Smooth muscle cell (in vitro differentiated cells): Measurements from ENCODE around the gene MTIF2. TPM values are rescaled to one million over a fixed set of nuclear protein-coding genes. Genes with fewer than 3 reads are reported as not detected.
"Not testable (repeated sequence)": the region's sequence is repeated elsewhere in the genome, so short reads cannot be mapped to it uniquely, and the experiment has no call there.

ENCODE experiments used
- DNase-seq: peaks from one replicate; lab custom pipeline; 2025; ENCODE audit not compliant: unreplicated experiment; lab: John Stamatoyannopoulos, UW
- H2AFZ ChIP-seq: fragments of 200-600 bp; sonication (generic); 2 replicates; pipeline ENCODE4 v1.6.0; 2016; ENCODE audit warnings: antibody characterized with exemption, low read depth, mild to moderate bottlenecking
- H3F3A ChIP-seq: fragments of 200-600 bp; sonication (generic); 2 replicates; pipeline ENCODE4 v1.6.0; 2017; ENCODE audit warnings: antibody characterized with exemption, low read depth
- H3K27ac ChIP-seq: fragments of 200-600 bp; sonication (generic); 2 replicates; pipeline ENCODE4 v1.5.1; 2016; ENCODE audit warnings: low read depth, mild to moderate bottlenecking
- H3K27me3 ChIP-seq: fragments of 200-600 bp; sonication (generic); 2 replicates; pipeline ENCODE4 v1.6.1; 2016; ENCODE audit warnings: low read depth, mild to moderate bottlenecking
- H3K36me3 ChIP-seq: fragments of 200-600 bp; sonication (generic); 2 replicates; pipeline ENCODE4 v1.5.1; 2016; ENCODE audit warnings: low read depth
- H3K4me1 ChIP-seq: fragments of 200-600 bp; sonication (generic); 2 replicates; pipeline ENCODE4 v1.5.1; 2016; ENCODE audit warnings: low read depth
- H3K4me2 ChIP-seq: fragments of 200-600 bp; sonication (generic); 2 replicates; pipeline ENCODE4 v1.6.0; 2016; ENCODE audit warnings: mild to moderate bottlenecking
- H3K4me3 ChIP-seq: fragments of 200-600 bp; sonication (generic); 2 replicates; pipeline ENCODE4 v1.5.1; 2016; ENCODE audit warnings: mild to moderate bottlenecking
- H3K79me2 ChIP-seq: fragments of 200-600 bp; sonication (generic); 2 replicates; pipeline ENCODE4 v1.6.0; 2016; ENCODE audit warnings: low read depth, mild to moderate bottlenecking
- H3K9ac ChIP-seq: fragments of 200-600 bp; sonication (generic); 2 replicates; pipeline ENCODE4 v1.6.0; 2016; ENCODE audit warnings: low read depth
- H3K9me3 ChIP-seq: fragments of 200-600 bp; sonication (generic); replicated peaks from 2 replicates; pipeline ENCODE4 v1.5.1; 2016; ENCODE audit warnings: low read depth
- H4K20me1 ChIP-seq: fragments of 200-600 bp; sonication (generic); 2 replicates; pipeline ENCODE4 v1.6.0; 2016; ENCODE audit warnings: low read depth
- WGBS: methylation state at CpG from one replicate; pipeline ENCODE4 v1.1.7; 2016; ENCODE audit warnings: low lambda C conversion rate; 5-methylcytosine and 5-hydroxymethylcytosine counted together
- polyA plus RNA-seq: library from polyadenylated mRNA; unstranded; fragments of >200 nt; fragmentation: Nextera tagmentation; extraction: Ambion mirVana; gene quantifications from 2 replicates; pipeline ENCODE4 v1.2.1, GENCODE V29; 2016
- total RNA-seq: library from RNA; depleted of rRNA; stranded (reverse); fragments of >200 nt; gene quantifications from 2 replicates; pipeline ENCODE4 v1.2.3, GENCODE V29; 2014
- TF ChIP-seq, protein P1 (sequence below): fragments of 200-600 bp; sonication (generic); IDR thresholded peaks from 2 replicates; pipeline ENCODE4 v1.5.1; 2017; ENCODE audit warnings: borderline replicate concordance, mild to moderate bottlenecking, antibody characterized with exemption; ENCODE audit not compliant: insufficient read depth, poor library complexity, severe bottlenecking

The MTIF2 gene
- total and polyA plus RNA-seq, 2 experiments from 2014 or later, result 11.6 to 22.7 TPM

DNA sequence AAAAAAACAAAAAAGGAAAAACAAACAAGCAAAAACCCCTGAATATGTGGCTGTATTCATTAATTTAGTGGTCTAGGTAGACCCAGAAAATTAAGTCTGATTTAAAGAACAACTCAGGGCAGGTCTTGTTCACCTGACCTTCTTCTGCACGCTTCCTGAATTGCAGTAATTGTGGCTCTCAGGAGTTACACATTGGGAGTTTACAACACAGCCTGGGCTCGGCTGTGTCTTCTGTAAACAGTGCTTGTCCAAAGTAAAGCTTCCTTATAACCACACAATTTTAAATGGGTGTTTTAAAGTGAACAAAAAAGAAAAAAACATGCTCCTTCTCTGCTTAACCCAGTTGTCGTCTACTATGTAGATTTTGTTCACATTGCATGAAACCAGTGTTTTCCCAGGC lies 8.3 kb upstream of the MTIF2 start:
- H3K27me3 ChIP-seq, result no peaks in the 10 kb centered on the region
- no peaks in the 10 kb centered on the region for H3K9me3 ChIP-seq
- H3K27ac ChIP-seq, result no peak overlapping the region
- H3K4me2 ChIP-seq, result no peak overlapping the region
- 90% methylated on average over 3 of the region's 3 CpGs for WGBS
- no peaks in the 10 kb centered on the region for H3F3A ChIP-seq
- no peaks in the 10 kb centered on the region for H4K20me1 ChIP-seq
- H3K9ac ChIP-seq, result no peak overlapping the region
- H3K79me2 ChIP-seq, result no peaks in the 10 kb centered on the region
- DNase-seq, result no peak
- H3K4me1 ChIP-seq, result peaks cover 14% of the 10 kb centered on the region
- H3K36me3 ChIP-seq, result no peaks in the 10 kb centered on the region
- no peak overlapping the region for H2AFZ ChIP-seq
- H3K4me3 ChIP-seq, result no peak overlapping the region
- TF ChIP-seq, protein P1, sequence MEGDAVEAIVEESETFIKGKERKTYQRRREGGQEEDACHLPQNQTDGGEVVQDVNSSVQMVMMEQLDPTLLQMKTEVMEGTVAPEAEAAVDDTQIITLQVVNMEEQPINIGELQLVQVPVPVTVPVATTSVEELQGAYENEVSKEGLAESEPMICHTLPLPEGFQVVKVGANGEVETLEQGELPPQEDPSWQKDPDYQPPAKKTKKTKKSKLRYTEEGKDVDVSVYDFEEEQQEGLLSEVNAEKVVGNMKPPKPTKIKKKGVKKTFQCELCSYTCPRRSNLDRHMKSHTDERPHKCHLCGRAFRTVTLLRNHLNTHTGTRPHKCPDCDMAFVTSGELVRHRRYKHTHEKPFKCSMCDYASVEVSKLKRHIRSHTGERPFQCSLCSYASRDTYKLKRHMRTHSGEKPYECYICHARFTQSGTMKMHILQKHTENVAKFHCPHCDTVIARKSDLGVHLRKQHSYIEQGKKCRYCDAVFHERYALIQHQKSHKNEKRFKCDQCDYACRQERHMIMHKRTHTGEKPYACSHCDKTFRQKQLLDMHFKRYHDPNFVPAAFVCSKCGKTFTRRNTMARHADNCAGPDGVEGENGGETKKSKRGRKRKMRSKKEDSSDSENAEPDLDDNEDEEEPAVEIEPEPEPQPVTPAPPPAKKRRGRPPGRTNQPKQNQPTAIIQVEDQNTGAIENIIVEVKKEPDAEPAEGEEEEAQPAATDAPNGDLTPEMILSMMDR, result no peak

DNA sequence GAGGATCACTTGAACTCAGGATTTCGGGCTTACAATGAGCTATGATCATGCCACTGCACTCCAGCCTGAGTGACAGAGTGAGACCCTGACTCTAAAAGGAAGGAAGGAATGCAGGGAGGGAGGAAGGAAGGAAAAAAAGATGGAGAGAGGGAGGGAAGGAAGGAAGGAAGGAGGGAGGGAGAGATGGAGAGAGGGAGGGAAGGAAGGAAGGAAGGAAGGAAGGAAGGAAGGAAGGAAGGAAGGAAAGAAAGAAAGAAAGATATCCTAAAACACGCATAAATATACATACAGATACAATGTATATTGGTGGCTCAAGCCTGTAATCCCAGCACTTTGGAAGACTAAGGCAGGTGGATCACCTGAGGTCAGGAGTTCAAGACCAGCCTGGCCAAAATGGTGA lies 5.3 kb upstream of the MTIF2 start:
- H3K79me2 ChIP-seq, H3K27me3 ChIP-seq, H3F3A ChIP-seq, H3K9ac ChIP-seq, H3K4me2 ChIP-seq, H3K9me3 ChIP-seq, H3K27ac ChIP-seq, H3K4me3 ChIP-seq, H2AFZ ChIP-seq, H4K20me1 ChIP-seq, DNase-seq, H3K4me1 ChIP-seq, H3K36me3 ChIP-seq: not testable (repeated sequence)
- WGBS, result 100% methylated on average over 2 of the region's 2 CpGs

DNA sequence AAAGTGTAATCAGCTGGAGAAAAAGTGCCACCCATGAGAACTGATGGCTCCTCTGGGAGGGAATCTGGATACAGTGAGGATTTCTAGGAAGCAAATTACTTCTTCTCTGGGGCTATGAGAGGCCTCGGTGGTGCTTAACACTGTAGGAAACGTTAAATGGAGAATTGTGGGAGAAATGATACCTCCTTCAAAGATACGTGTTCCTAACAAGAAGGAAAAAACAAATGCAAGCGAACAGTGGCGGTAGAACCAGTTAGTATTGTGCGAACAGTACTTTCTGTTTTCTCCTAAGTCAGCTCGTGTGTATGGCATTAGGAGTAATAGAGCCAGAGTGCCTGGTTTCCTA lies 587 bp upstream of the MTIF2 start:
- DNase-seq, result no peak
- Histone ChIP-seq H3K36me3 (no peaks in the 10 kb centered on the region), H3K4me1 (peaks cover 7% of the 10 kb centered on the region), H4K20me1 (no peaks in the 10 kb centered on the region), H3K9ac (peak overlapping the region; percentile 38), H3K9me3 (no peaks in the 10 kb centered on the region), H3K79me2 (no peaks in the 10 kb centered on the region), H3F3A (no peaks in the 10 kb centered on the region), H2AFZ (peak overlapping the region; percentile 64), H3K27me3 (no peaks in the 10 kb centered on the region), H3K4me2 (peak overlapping the region; percentile 87), H3K4me3 (peak overlapping the region; percentile 76), H3K27ac (peak overlapping the region; percentile 57)
- TF ChIP-seq, protein P1, result no peak
- 76% methylated on average over 7 of the region's 7 CpGs for WGBS

DNA sequence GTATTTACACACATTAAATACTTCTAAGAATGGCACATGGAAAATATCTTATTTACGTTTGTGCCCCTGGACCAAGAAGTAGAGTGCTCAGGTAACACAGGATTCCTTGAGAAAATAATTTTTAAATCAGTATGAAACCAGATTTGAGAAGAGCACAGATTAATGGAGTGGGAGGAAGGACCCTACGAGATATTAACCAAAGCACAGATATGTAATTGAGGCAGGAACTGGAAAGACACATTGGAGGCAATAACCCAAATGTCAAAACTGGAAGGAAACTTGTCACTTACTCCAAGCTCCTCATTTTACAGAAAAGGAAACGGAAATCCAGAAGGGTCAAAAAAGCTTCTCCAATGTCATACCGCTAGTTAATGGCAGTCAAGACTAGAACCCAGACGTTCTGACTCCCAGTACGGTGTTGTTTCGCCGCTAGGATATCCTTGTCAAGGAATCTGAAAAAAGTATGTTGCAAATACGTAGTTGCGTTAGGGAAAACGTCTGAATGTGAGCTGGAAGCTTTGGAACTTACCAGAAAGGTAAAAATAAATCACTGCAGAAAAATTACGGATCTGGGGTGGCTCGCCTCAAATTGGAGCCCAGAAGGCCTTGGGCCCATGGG lies 634 bp downstream of the MTIF2 start:
- H3K4me2 ChIP-seq, result peak overlapping the region; percentile 87
- no peaks in the 10 kb centered on the region for H3F3A ChIP-seq
- 26% methylated on average over 13 of the region's 13 CpGs for WGBS
- H3K4me3 ChIP-seq, result peak overlapping the region; percentile 76
- no peak for DNase-seq
- H3K9me3 ChIP-seq, result no peaks in the 10 kb centered on the region
- no peaks in the 10 kb centered on the region for H3K79me2 ChIP-seq
- peak overlapping the region; percentile 57 for H3K27ac ChIP-seq
- H3K4me1 ChIP-seq, result peaks cover 7% of the 10 kb centered on the region
- H2AFZ ChIP-seq, result peak overlapping the region; percentile 77
- H3K9ac ChIP-seq, result peak overlapping the region; percentile 80
- TF ChIP-seq, protein P1, result no peak
- H4K20me1 ChIP-seq, result no peaks in the 10 kb centered on the region
- H3K27me3 ChIP-seq, result no peaks in the 10 kb centered on the region
- no peaks in the 10 kb centered on the region for H3K36me3 ChIP-seq

DNA sequence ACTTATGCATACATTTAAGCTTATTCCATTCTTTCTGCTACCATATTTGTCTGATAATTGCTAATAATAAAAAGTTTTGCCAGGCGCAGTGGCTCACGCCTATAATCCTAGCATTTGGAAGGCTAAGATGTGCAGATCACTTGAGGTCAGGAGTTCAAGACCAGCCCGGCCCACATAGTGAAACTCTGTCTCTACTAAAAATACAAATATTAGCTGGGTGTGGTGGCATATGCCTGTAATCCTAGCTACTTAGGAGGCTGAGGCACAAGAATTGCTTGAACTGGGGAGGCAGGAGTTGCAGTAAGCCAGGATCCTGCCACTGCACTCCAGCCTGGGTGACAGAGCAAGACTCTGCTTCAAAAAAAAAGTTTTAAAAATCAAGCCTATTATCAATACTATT lies 9.4 kb downstream of the MTIF2 start:
- H3K79me2 ChIP-seq, H4K20me1 ChIP-seq, H3K4me1 ChIP-seq, H3K9ac ChIP-seq, H3K27me3 ChIP-seq, H3F3A ChIP-seq, H3K4me3 ChIP-seq, H3K4me2 ChIP-seq, H3K27ac ChIP-seq, DNase-seq, H2AFZ ChIP-seq, H3K9me3 ChIP-seq: not testable (repeated sequence)
- peaks cover 12% of the 10 kb centered on the region for H3K36me3 ChIP-seq
- 98% methylated on average over 3 of the region's 3 CpGs for WGBS
